GM19452 (cell line): ENCODE results near the gene NDUFS7.
"Not testable (repeated sequence)": the region's sequence is repeated elsewhere in the genome, so short reads cannot be mapped to it uniquely, and the experiment has no call there.

Experiments used
- ATAC-seq: cut with Tn5 transposase; IDR thresholded peaks from one replicate; pipeline ENCODE4 v1.9.1; 2021; ENCODE audit not compliant: unreplicated experiment

Gene NDUFS7

DNA sequence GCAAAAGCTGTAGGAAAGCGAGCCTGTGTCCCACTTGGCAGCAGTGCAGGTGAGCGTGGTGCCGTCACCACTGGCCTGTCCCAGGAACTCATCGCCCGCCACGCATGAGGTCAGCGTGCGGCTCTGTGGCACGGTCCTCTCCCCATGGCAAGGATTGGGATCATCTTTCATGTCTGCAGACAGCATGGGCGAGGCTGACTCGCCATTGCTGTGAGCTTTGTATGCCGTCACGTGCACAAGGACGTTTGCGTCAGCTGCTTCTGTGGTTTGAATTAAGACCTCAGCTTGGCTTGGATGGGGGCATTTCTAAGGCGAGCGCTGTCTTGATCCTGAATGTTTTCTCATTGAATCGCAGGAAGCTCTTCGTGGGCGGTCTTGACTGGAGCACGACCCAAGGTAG is 33.4 kb downstream of the NDUFS7 start:
- no peak for ATAC-seq

DNA sequence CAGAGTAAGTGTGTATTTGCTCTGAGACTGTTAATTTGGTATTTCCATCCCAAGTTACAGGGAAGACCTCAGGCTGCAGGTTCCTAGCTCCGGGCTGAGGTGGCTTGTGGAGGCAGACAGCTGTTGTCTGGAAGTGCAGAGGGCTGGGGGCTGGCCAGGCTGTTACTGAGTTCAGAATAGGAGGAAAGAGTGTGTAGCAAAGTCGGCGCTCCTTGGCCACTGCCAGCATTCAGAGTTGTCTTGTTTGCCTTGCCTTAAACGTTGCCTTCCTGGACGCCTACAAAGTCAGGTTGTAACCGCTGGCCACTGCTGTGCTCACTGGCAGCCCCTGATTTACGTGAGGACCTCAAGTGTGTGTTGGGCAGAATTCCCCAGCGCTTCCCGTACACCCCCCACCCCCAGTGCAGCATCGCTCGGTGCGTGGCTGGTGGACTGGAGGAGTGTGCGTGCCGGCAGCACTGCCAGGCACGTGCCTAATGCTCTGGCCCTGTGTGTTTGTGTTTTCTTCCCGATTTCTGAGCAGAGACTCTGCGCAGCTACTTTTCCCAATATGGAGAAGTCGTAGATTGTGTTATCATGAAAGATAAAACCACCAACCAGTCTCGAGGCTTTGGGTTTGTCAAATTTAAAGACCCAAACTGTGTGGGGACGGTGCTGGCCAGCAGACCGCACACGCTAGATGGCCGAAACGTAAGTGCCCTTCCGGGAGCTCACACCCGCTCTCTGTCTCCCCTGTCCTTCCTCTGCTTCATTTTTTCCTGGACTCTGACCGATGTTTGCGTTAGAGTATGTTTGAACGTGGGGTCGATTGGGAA is 34.2 kb downstream of the NDUFS7 start:
- ATAC-seq: no peak

- no peak for ATAC-seq
Observed at GRCh38 chr19:1418496-1418775, 34.7 kb downstream of the NDUFS7 start.

DNA sequence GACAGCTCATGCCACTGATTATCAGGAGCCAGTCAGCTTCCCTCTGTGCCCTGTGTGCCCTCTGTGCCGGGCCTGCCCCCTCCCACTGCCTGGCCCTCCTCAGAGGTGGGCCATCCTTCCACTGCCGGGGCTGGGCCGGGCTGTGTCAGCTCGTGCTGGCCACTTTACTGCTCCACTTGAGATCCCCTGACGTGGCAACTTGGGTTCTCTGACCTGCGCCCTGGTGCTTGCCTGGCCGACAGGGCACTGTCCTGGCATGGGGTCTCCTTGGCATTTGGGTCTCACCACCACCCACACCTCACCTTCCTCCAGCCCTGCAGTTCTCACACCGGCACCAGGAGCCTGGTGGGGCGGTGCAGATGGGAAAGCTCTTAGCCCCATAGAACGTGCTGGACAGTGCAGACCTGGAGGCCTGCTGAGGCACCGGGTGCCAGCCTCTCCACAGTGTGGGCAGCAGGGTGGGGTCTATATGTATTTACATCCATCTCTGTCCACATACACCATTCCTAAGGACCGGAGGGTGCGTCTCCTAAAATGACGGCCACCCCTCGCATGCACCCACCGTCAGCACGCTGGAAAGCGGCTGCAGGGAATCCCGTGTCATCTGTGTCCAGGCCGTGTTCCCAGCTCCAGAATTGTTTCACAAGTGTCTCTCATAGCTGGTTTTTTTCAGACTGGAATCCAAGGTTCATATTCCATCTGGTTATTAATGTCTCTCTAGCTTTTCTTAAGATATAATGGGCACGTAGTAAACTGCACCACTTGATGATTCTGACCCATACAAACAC is 35.4 kb downstream of the NDUFS7 start:
- no peak for ATAC-seq

- ATAC-seq: not testable (repeated sequence)
Observed at GRCh38 chr19:1420085-1420484, 36.4 kb downstream of the NDUFS7 start.

GRCh38 chr19:1420590-1420989 is 36.9 kb downstream of the NDUFS7 start:
- ATAC-seq: no peak

DNA sequence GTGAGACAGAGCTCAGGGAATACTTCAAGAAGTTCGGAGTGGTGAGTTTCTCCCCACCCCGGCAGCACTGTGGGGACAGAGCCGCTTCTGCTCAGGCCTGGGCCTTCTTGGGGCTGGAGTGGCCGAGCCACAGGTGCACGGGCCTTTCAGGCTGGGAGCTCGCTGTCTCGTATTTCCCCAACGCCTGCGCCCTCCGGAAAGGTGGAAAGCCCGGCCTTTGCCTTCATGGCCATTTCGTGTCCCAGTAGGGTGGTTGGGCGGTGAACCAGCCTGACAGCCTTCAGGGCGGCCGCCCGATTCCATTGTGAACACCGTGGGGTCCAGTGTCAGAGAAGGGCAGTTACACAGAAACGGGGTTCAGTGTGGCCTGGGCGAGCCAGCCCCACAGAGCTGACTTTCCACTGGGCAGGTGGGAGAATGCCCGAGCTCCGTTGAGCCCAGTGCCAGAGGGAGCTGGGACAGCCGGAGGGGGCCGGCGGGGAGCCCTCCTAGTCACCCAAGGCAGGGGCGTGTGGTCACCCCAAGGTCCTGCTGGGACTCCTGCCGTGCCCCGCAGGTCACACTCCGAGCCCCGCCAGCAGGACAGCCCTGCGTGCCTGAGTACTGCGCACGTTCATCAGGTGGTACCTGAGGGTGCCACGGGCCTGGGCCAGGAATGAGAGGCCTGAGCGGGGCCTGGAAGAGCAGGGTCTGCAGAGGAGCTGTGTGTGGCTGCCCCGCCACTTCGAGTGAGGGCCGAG is 37.7 kb downstream of the NDUFS7 start:
- no peak for ATAC-seq

GRCh38 chr19:1421958-1422305 is 38.2 kb downstream of the NDUFS7 start:
- no peak for ATAC-seq

- no peak for ATAC-seq
Observed at GRCh38 chr19:1422360-1422759, 38.7 kb downstream of the NDUFS7 start.

GRCh38 chr19:1422943-1423342 is 39.2 kb downstream of the NDUFS7 start:
- no peak for ATAC-seq

GRCh38 chr19:1423436-1424191 is 39.9 kb downstream of the NDUFS7 start:
- no peak for ATAC-seq

- ATAC-seq: no peak
Observed at GRCh38 chr19:1424192-1424955, 40.7 kb downstream of the NDUFS7 start.

GRCh38 chr19:1425102-1425837 is 41.6 kb downstream of the NDUFS7 start:
- ATAC-seq: no peak

DNA sequence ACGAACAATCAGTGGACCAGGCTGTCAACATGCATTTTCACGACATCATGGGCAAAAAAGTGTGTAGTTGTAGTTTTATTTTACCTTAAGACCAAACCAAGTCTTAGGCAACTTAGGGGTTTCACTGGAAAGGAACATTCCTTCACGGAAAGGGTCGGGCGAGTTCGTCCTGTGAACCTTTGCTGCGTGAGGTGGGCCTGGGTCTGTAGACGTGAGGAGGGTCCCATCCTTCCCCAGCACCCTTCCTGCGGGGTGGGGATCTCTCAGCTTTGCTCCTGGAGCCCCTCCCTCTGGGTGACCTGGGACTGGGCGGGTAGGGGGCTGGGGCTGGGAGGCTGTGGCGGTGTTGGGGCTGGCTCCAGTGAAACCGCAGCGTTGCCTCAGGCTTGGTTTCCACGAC is 42.2 kb downstream of the NDUFS7 start:
- ATAC-seq: no peak

GRCh38 chr19:1426736-1427135 is 43.0 kb downstream of the NDUFS7 start:
- ATAC-seq: no peak

DNA sequence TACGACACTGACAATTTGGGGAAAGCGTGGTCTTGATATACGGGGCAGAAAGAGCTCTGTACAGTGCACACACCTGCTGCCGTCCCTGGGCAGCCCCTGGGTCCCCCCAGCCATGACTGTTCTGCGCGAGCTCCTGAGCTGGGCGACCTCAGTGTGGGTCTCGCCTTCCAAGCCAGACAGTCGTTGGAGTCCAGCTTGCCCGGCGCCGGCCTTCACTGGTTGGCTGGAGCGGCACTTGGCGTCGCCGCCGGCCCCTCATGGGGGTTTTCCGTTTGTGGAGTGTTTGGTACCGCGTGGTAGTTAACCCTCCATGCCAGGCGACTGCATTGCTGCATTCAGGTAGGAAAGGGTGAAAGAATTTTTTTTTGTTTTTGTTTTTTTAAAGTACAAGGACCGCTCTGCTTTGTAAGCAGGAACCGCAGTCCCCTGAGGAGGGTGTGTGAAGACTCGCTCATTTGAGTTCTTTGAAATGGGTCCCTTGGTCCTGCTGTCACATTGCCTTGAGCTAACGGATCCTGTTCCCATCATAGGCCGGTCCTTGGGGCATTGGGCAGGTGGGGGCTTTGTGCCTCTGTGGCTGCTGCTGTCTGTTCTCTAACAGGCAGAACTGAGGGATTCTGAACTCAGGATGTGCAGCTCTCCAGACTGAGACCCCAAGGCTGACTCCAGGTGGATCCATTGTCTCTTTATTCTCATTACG is 43.7 kb downstream of the NDUFS7 start:
- no peak for ATAC-seq

DNA sequence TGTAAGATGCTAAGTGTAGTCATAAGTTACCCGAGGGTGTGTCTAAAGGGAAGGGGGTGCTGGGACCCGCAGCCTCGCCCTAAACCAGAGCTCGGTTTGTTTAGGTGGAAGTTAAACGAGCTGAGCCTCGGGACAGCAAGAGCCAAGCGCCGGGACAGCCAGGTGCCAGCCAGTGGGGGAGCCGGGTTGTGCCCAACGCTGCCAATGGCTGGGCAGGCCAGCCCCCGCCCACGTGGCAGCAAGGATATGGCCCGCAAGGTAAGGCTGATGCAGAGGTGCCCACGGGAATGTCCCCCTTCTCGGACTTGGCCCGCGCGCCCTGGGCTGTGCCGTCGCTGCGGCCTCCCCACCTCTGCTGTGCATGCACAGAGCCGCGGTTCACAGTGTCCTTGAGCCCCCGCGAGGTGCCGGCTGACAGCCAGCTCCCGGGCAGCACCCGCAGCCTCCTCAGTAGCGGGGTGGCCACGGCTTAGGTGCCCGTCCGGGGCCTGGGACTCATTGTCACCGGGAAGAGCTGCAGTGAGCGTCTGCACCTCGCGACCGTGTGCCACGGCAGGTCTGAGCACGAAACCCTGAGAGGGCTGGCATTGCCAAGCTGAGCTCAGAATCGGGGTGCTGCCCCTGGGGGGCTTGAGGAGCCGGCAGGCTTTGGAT is 45.2 kb downstream of the NDUFS7 start:
- no peak for ATAC-seq

- no peak for ATAC-seq
Observed at GRCh38 chr19:1429750-1430149, 46.0 kb downstream of the NDUFS7 start.

DNA sequence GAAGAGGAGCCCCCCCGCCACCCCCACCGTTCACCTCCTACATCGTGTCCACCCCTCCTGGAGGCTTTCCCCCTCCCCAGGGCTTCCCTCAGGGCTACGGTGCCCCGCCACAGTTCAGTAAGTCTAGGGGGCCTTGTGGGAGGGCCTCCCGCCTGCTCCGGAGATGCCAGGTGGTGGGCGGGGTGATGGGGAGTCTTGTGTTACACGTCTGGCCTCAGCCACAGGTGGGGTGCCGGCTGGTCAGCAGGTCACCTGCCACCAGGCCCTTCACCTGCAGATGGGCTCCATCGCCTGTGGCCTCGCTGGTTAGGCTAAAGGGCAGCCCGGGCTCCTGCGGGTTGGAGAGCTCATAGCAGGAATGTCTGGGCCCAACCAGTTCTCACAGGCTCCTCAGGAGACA is 46.5 kb downstream of the NDUFS7 start:
- no peak for ATAC-seq
